Osteoblast (primary cell): ENCODE results near the gene LMOD2. TPM values are rescaled to one million over a fixed set of nuclear protein-coding genes. Genes with fewer than 3 reads are reported as not detected.

Source experiments
- DNase-seq: peaks from one replicate; pipeline ENCODE4 v3.0.0; 2011; ENCODE audit warnings: low spot score, mixed read lengths; ENCODE audit not compliant: insufficient read length; ENCODE audit errors: missing footprints
- H2AFZ ChIP-seq: 2 replicates; pipeline ENCODE4 v1.6.0; 2011; ENCODE audit warnings: mild to moderate bottlenecking, low read length
- H3K27ac ChIP-seq: 2 replicates; pipeline ENCODE4 v1.5.1; 2011; ENCODE audit warnings: mild to moderate bottlenecking, low read depth, low read length, moderate library complexity
- H3K27me3 ChIP-seq: 2 replicates; pipeline ENCODE4 v1.6.0; 2012; ENCODE audit warnings: mild to moderate bottlenecking, control low read depth, inconsistent platforms, low read length, moderate library complexity; ENCODE audit not compliant: insufficient read depth
- H3K36me3 ChIP-seq: 2 replicates; pipeline ENCODE4 v1.5.1; 2011; ENCODE audit warnings: mild to moderate bottlenecking, low read length, control low read depth, moderate library complexity; ENCODE audit not compliant: insufficient read depth
- H3K4me1 ChIP-seq: 2 replicates; pipeline ENCODE4 v1.5.1; 2011; ENCODE audit warnings: mild to moderate bottlenecking, low read length, control low read depth, moderate library complexity; ENCODE audit not compliant: insufficient read depth
- H3K4me2 ChIP-seq: 2 replicates; pipeline ENCODE4 v1.6.0; 2011; ENCODE audit warnings: mild to moderate bottlenecking, low read length; ENCODE audit not compliant: insufficient read depth
- H3K4me3 ChIP-seq: fragments of 200-600 bp; sonication (generic); 3 replicates; pipeline ENCODE4 v1.5.1; 2012; ENCODE audit warnings: mild to moderate bottlenecking, low read length, inconsistent platforms; ENCODE audit not compliant: insufficient read depth
- H3K79me2 ChIP-seq: 2 replicates; pipeline ENCODE4 v1.6.0; 2012; ENCODE audit warnings: mild to moderate bottlenecking, low read length, control low read depth, inconsistent platforms; ENCODE audit not compliant: insufficient read depth
- H3K9me3 ChIP-seq: 2 replicates; pipeline ENCODE4 v1.5.1; 2011; ENCODE audit warnings: low read depth, low read length, control low read depth
- H4K20me1 ChIP-seq: 2 replicates; pipeline ENCODE4 v1.6.0; 2012; ENCODE audit warnings: mild to moderate bottlenecking, low read length, control low read depth; ENCODE audit not compliant: insufficient read depth
- CTCF ChIP-seq: IDR thresholded peaks from 2 replicates; pipeline ENCODE4 v1.5.1; 2011; ENCODE audit warnings: mild to moderate bottlenecking, low read depth, low read length, moderate library complexity; ENCODE audit errors: extremely low read depth
- total RNA-seq: library from RNA; depleted of rRNA; stranded (reverse); fragments of >200 nt; gene quantifications from 2 replicates; pipeline ENCODE4 v1.2.3, GENCODE V29; 2012

The LMOD2 gene
- total RNA-seq, 1 donor: not detected

- Histone ChIP-seq H3K9me3 (no peaks in the 10 kb centered on the region), H3K4me3 (no peak overlapping the region), H3K79me2 (peaks cover 43% of the 10 kb centered on the region), H4K20me1 (peaks cover 31% of the 10 kb centered on the region), H3K27ac (no peak overlapping the region), H3K4me1 (peaks cover 18% of the 10 kb centered on the region), H3K36me3 (peaks cover 28% of the 10 kb centered on the region), H3K27me3 (no peaks in the 10 kb centered on the region), H2AFZ (no peak overlapping the region), H3K4me2 (no peak overlapping the region)
- DNase-seq: no peak
- no peak for TF ChIP-seq CTCF
These were observed 55.0 kb downstream of the LMOD2 start for GRCh38 chr7:123710683-123711082.

- H4K20me1 ChIP-seq: peaks cover 39% of the 10 kb centered on the region
- no peaks in the 10 kb centered on the region for H3K27me3 ChIP-seq
- H2AFZ ChIP-seq: no peak overlapping the region
- peaks cover 52% of the 10 kb centered on the region for H3K79me2 ChIP-seq
- peaks cover 18% of the 10 kb centered on the region for H3K4me1 ChIP-seq
- TF ChIP-seq CTCF: no peak
- no peaks in the 10 kb centered on the region for H3K9me3 ChIP-seq
- no peak overlapping the region for H3K4me2 ChIP-seq
- no peak overlapping the region for H3K27ac ChIP-seq
- no peak overlapping the region for H3K4me3 ChIP-seq
- DNase-seq: no peak
- H3K36me3 ChIP-seq: peaks cover 21% of the 10 kb centered on the region
These were observed 56.2 kb downstream of the LMOD2 start for GRCh38 chr7:123711832-123712293.

- no peak overlapping the region for H2AFZ ChIP-seq
- peaks cover 13% of the 10 kb centered on the region for H3K36me3 ChIP-seq
- peaks cover 18% of the 10 kb centered on the region for H3K4me1 ChIP-seq
- H3K27ac ChIP-seq: no peak overlapping the region
- H3K27me3 ChIP-seq: no peaks in the 10 kb centered on the region
- H3K4me3 ChIP-seq: no peak overlapping the region
- H3K79me2 ChIP-seq: peaks cover 60% of the 10 kb centered on the region
- H3K9me3 ChIP-seq: no peaks in the 10 kb centered on the region
- no peak for TF ChIP-seq CTCF
- H3K4me2 ChIP-seq: peak overlapping the region; percentile 30
- peaks cover 43% of the 10 kb centered on the region for H4K20me1 ChIP-seq
- no peak for DNase-seq
These were observed 57.0 kb downstream of the LMOD2 start for GRCh38 chr7:123712619-123713018.

Other genes with a start within 250 kb of the LMOD2 start
- gene IQUB, start 121.3 kb upstream of the LMOD2 start, total RNA-seq: 0.72 and 0.88 TPM in 2 replicates
- gene NDUFA5, start 98.0 kb upstream of the LMOD2 start, total RNA-seq: 25.7 and 30.6 TPM in 2 replicates
- gene ASB15, start 54.0 kb upstream of the LMOD2 start, total RNA-seq: not detected in 2 replicates
- gene WASL, start 93.1 kb downstream of the LMOD2 start, total RNA-seq: 23.2 and 24.5 TPM in 2 replicates
- gene HYAL4, start 189.3 kb downstream of the LMOD2 start, total RNA-seq: not detected in 2 replicates